B cell (primary cell): ENCODE measurements around the gene CREM. TPM values are rescaled to one million over a fixed set of nuclear protein-coding genes. Genes with fewer than 3 reads are reported as not detected.

ENCODE experiments used
- ATAC-seq: fragments of 200-7000 bp; cut with Tn5 transposase; one replicate; pipeline ENCODE4 v1.10.0; 2021; ENCODE audit warnings: low read depth, mild to moderate bottlenecking, moderate number of reproducible peaks, moderate library complexity
- CTCF ChIA-PET: fragments of 350-600 bp; sonication (Branson Sonifier 250); formaldehyde crosslinking; loops from one replicate; lab custom pipeline; 2021; ENCODE audit warnings: antibody characterized with exemption, inconsistent platforms; lab: Charles Lee
- POLR2A ChIA-PET: fragments of 350-600 bp; sonication (Branson Sonifier 250); formaldehyde crosslinking; loops from one replicate; lab custom pipeline; 2021; ENCODE audit warnings: antibody characterized with exemption; lab: Charles Lee
- DNase-seq: peaks from one replicate; pipeline ENCODE4 v3.0.0; 2013
- H2AFZ ChIP-seq: 2 replicates; pipeline ENCODE4 v1.6.1; 2012; ENCODE audit warnings: mild to moderate bottlenecking, low read depth, low read length; ENCODE audit not compliant: insufficient read depth, poor library complexity, severe bottlenecking
- H3K27ac ChIP-seq, 2 donors: 1 replicate in 1 of 2; 2 replicates in 1 of 2; pipeline ENCODE4 v1.5.1; 2012 to 2013; ENCODE audit warnings: low read length in 2 of 2, mild to moderate bottlenecking in 2 of 2, moderate library complexity in 1 of 2
- H3K27me3 ChIP-seq, 4 experiments: fragments of 200-600 bp in 1 of 4; sonication (generic) in 1 of 4; replicated peaks in 1 of 4; 1 replicate in 2 of 4; 2 replicates in 2 of 4; pipeline versions ENCODE4 v1.6.1 to v1.7.0; 2013 to 2016; ENCODE audit warnings: low read length in 3 of 4, mild to moderate bottlenecking in 2 of 4, mixed read lengths in 1 of 4, moderate library complexity in 1 of 4; ENCODE audit not compliant: insufficient read depth in 4 of 4, control insufficient read depth in 3 of 4; ENCODE audit errors: control extremely low read depth in 1 of 4
- H3K36me3 ChIP-seq, 2 experiments: replicated peaks in 1 of 2; 1 replicate in 1 of 2; 2 replicates in 1 of 2; pipeline versions ENCODE4 v1.6.1 to v1.7.1; 2013; ENCODE audit warnings: low read length in 1 of 2; ENCODE audit not compliant: insufficient read depth in 2 of 2, control insufficient read depth in 1 of 2; ENCODE audit errors: control extremely low read depth in 1 of 2, extremely low read depth in 1 of 2
- H3K4me1 ChIP-seq, 2 donors: fragments of 200-600 bp in 1 of 2; sonication (generic) in 1 of 2; 1 replicate in 1 of 2; 2 replicates in 1 of 2; pipeline versions ENCODE4 v1.5.1 to v1.6.1; 2013 to 2017; ENCODE audit warnings: low read length in 2 of 2; ENCODE audit not compliant: control insufficient read depth in 2 of 2, insufficient read depth in 2 of 2
- H3K4me2 ChIP-seq: replicated peaks from 2 replicates; pipeline ENCODE3; 2012; ENCODE audit warnings: mild to moderate bottlenecking, low read depth, low read length; ENCODE audit not compliant: poor library complexity, severe bottlenecking
- H3K4me3 ChIP-seq, 5 experiments: fragments of 200-600 bp in 1 of 5; sonication (generic) in 1 of 5; 1 replicate in 3 of 5; 2 replicates in 2 of 5; pipeline versions ENCODE4 v1.5.1 to v1.7.0; 2011 to 2016; ENCODE audit warnings: low read length in 4 of 5, mild to moderate bottlenecking in 4 of 5, low read depth in 2 of 5, control low read depth in 1 of 5, moderate library complexity in 1 of 5; ENCODE audit not compliant: insufficient read depth in 1 of 5; ENCODE audit errors: control extremely low read depth in 1 of 5, extremely low read depth in 1 of 5
- H3K79me2 ChIP-seq: fragments of 200-600 bp; sonication (generic); one replicate; pipeline ENCODE4 v1.6.0; 2016; ENCODE audit warnings: low read length; ENCODE audit not compliant: control insufficient read depth, insufficient read depth
- H3K9ac ChIP-seq: fragments of 200-600 bp; sonication (generic); 2 replicates; pipeline ENCODE4 v1.6.1; 2017; ENCODE audit warnings: mild to moderate bottlenecking, low read length, moderate library complexity
- H3K9me3 ChIP-seq, 3 donors: one replicate each; pipeline versions ENCODE4 v1.6.1 to v1.7.1; 2013; ENCODE audit warnings: low read length in 2 of 3; ENCODE audit not compliant: control insufficient read depth in 2 of 3, insufficient read depth in 1 of 3; ENCODE audit errors: control extremely low read depth in 1 of 3
- H4K20me1 ChIP-seq: 2 replicates; pipeline ENCODE4 v1.6.0; 2012; ENCODE audit warnings: mild to moderate bottlenecking, low read length; ENCODE audit not compliant: insufficient read depth, control insufficient read depth, poor library complexity, severe bottlenecking
- H3K27ac Mint-ChIP-seq: one replicate; pipeline ENCODE4 v1.8.0; 2021; ENCODE audit warnings: mixed read lengths
- H3K27me3 Mint-ChIP-seq: one replicate; pipeline ENCODE4 v1.8.0; 2021; ENCODE audit warnings: mixed read lengths
- H3K4me1 Mint-ChIP-seq: one replicate; pipeline ENCODE4 v1.8.0; 2021; ENCODE audit warnings: mixed read lengths
- H3K4me3 Mint-ChIP-seq: one replicate; pipeline ENCODE4 v1.8.0; 2021; ENCODE audit warnings: mixed read lengths
- H3K9me3 Mint-ChIP-seq: one replicate; pipeline ENCODE4 v1.8.0; 2022; ENCODE audit warnings: mixed read lengths; ENCODE audit not compliant: insufficient read depth
- EZH2 ChIP-seq: IDR thresholded peaks from 2 replicates; pipeline ENCODE4 v1.6.1; 2012; ENCODE audit warnings: borderline replicate concordance, low read depth, mild to moderate bottlenecking, moderate library complexity, low read length; ENCODE audit not compliant: insufficient read depth, poor library complexity, severe bottlenecking
- WGBS: methylation state at CpG from one replicate; pipeline ENCODE4 v1.1.5; 2013; ENCODE audit warnings: missing lambda C conversion rate; ENCODE audit not compliant: insufficient coverage; 5-methylcytosine and 5-hydroxymethylcytosine counted together
- intact Hi-C: fragments of 100-400 bp; cut with micrococcal nuclease; formaldehyde crosslinking; loops from one replicate; pipeline ENCODE4 v1.10.0; 2022
- polyA plus RNA-seq: library from polyadenylated mRNA; depleted of rRNA; stranded (reverse); fragments of >200 nt; gene quantifications from 2 replicates; pipeline ENCODE4 v1.2.3, GENCODE V29; 2012
- total RNA-seq, 2 donors: library from RNA; stranded (reverse); fragments of 120-200 nt in 1 of 2; gene quantifications; 1 replicate in 1 of 2; 2 replicates in 1 of 2; pipeline versions ENCODE4 v1.2.3 to v1.2.4, GENCODE V29; 2013 to 2022

The CREM gene
- total and polyA plus RNA-seq, 2 donors (not counting 1 experiment from before 2014, with no cell fraction given): 7.3 to 94.6 TPM

DNA sequence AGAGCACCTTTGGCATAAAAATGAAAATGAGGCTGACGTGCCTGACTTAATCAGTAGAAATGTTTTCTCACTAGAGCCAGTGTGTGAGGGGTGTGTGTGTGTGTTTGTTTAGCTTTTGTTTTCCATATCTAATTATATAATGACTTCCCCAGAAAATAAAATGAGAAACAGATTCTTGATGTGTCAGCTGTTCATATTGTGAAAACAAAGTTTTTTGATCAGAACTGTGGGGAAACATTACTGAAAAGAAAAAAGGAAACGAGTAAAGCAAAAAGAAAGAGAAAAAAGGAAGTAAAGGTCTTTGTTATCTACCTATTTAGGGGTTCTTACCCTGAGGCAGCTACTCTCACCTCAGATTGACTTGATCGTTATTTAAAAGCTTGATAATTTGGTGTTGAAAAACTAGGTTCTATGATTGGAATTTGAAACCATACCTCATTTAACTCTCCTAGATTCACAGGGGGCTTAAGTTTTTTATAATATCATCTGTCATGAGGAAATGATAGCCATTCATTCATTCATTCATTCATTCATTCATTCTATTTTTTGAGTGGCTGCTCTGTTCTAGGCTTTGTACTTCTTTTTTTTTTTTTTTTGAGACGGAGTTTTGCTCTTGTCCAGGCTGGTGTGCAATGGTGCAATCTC is 58.0 kb downstream of the CREM start:
- ATAC-seq (peak; percentile 54), DNase-seq (peak; percentile 65)
- Histone ChIP-seq H3K36me3 (no peaks in the 10 kb centered on the region), H3K4me3 (peak overlapping the region in 1 of 5 experiments; percentile 10), H3K79me2 (no peaks in the 10 kb centered on the region), H3K9me3 (no peaks in the 10 kb centered on the region), H3K27me3 (no peaks in the 10 kb centered on the region), H3K4me2 (peak overlapping the region; percentile 59), H3K27ac (peak overlapping the region; percentile 60 to 84), H4K20me1 (no peaks in the 10 kb centered on the region), H3K4me1 (peaks cover 13 to 17% of the 10 kb centered on the region in 2 donors), H3K9ac (peak overlapping the region; percentile 24), H2AFZ (peak overlapping the region; percentile 29)
- no peak for TF ChIP-seq EZH2
- CTCF ChIA-PET: interaction anchor here (0.6 to 2.5 kb wide), 3 partner anchors 11 to 64 kb away, joined by 3 to 22 read pairs (median 6); partner anchors contain the start of gene CREM
- POLR2A ChIA-PET: interaction anchor here (0.7 to 2.2 kb wide), 4 partner anchors 24 to 57 kb away, joined by 4 to 9 read pairs (median 6); no protein-coding TSS in a partner anchor
- H3K4me1 Mint-ChIP-seq: peaks cover 18% of the 10 kb centered on the region
- H3K27me3 Mint-ChIP-seq: no peaks in the 10 kb centered on the region
- H3K27ac Mint-ChIP-seq: peak overlapping the region; percentile 47
- no CpG with 5 or more reads among the region's 4 CpGs for WGBS
- no peaks in the 10 kb centered on the region for H3K9me3 Mint-ChIP-seq
- peak overlapping the region; percentile 23 for H3K4me3 Mint-ChIP-seq
- intact Hi-C loops: loop anchor here (1.0 kb wide), 1 partner anchor 11 kb away; no protein-coding TSS in a partner anchor

GRCh38 chr10:35185260-35186034 is 58.8 kb downstream of the CREM start:
- Histone ChIP-seq H2AFZ (no peak overlapping the region), H3K4me3 (no peak overlapping the region), H4K20me1 (no peaks in the 10 kb centered on the region), H3K4me1 (peaks cover 13 to 17% of the 10 kb centered on the region in 2 donors), H3K27ac (peak overlapping the region; percentile 60 to 84), H3K4me2 (no peak overlapping the region), H3K79me2 (no peaks in the 10 kb centered on the region), H3K9me3 (no peaks in the 10 kb centered on the region), H3K27me3 (no peaks in the 10 kb centered on the region), H3K36me3 (no peaks in the 10 kb centered on the region), H3K9ac (no peak overlapping the region)
- Mint-ChIP-seq H3K27me3 (no peaks in the 10 kb centered on the region), H3K9me3 (no peaks in the 10 kb centered on the region), H3K4me1 (peaks cover 18% of the 10 kb centered on the region), H3K27ac (peak overlapping the region; percentile 21), H3K4me3 (no peak overlapping the region)
- no peak for DNase-seq
- no peak for TF ChIP-seq EZH2
- 92% methylated on average over 4 of the region's 8 CpGs for WGBS
- no peak for ATAC-seq
- CTCF ChIA-PET: interaction anchor here (0.6 to 2.5 kb wide), 4 partner anchors 11 to 64 kb away, joined by 3 to 22 read pairs (median 6); partner anchors contain the start of gene CREM
- POLR2A ChIA-PET: interaction anchor here (0.9 to 2.2 kb wide), 2 partner anchors 36 to 58 kb away, joined by 4 to 9 read pairs; no protein-coding TSS in a partner anchor
- intact Hi-C loops: no loop called here
